Stimulated activated CD4-positive, alpha-beta T cell treated with anti-CD3 and anti-CD28 coated beads, Interleukin-1b, Interleukin-23, amount 100 ng/mL, for 48 hours (primary cell): ENCODE measurements around the gene PARD6G.

ENCODE experiments used
- DNase-seq: peaks from one replicate; pipeline ENCODE4 v3.0.0-alpha.2; 2020

PARD6G gene

GRCh38 chr18:80189531-80189865 is 57.8 kb downstream of the PARD6G start:
- no peak for DNase-seq

GRCh38 chr18:80188643-80189530 is 58.4 kb downstream of the PARD6G start:
- DNase-seq = no peak

GRCh38 chr18:80187956-80188642 is 59.2 kb downstream of the PARD6G start:
- no peak for DNase-seq

- DNase-seq = no peak
Measured at GRCh38 chr18:80185545-80185944, 61.8 kb downstream of the PARD6G start.

GRCh38 chr18:80184243-80184772 is 63.0 kb downstream of the PARD6G start:
- DNase-seq = no peak

GRCh38 chr18:80183273-80184050 is 63.9 kb downstream of the PARD6G start:
- DNase-seq = no peak

- no peak for DNase-seq
Measured at GRCh38 chr18:80182855-80183254, 64.5 kb downstream of the PARD6G start.

GRCh38 chr18:80181642-80182461 is 65.5 kb downstream of the PARD6G start:
- no peak for DNase-seq

GRCh38 chr18:80180778-80181564 is 66.3 kb downstream of the PARD6G start:
- no peak for DNase-seq

GRCh38 chr18:80179857-80180558 is 67.3 kb downstream of the PARD6G start:
- no peak for DNase-seq

- DNase-seq = no peak
Measured at GRCh38 chr18:80178935-80179818, 68.1 kb downstream of the PARD6G start.

GRCh38 chr18:80177128-80177527 is 70.2 kb downstream of the PARD6G start:
- DNase-seq = no peak

- no peak for DNase-seq
Measured at GRCh38 chr18:80176334-80177073, 70.8 kb downstream of the PARD6G start.

- DNase-seq = peak; percentile 28
Measured at GRCh38 chr18:80175451-80176204, 71.7 kb downstream of the PARD6G start.

GRCh38 chr18:80173060-80173459 is 74.3 kb downstream of the PARD6G start:
- no peak for DNase-seq

GRCh38 chr18:80172056-80172455 is 75.3 kb downstream of the PARD6G start:
- DNase-seq = no peak

GRCh38 chr18:80171054-80171872 is 76.1 kb downstream of the PARD6G start:
- DNase-seq = peak; percentile 42
